B cell (primary cell): ENCODE results near the gene KRT79. TPM values are rescaled to one million over a fixed set of nuclear protein-coding genes. Genes with fewer than 3 reads are reported as not detected.

Experiments
- ATAC-seq: fragments of 200-7000 bp; cut with Tn5 transposase; one replicate; pipeline ENCODE4 v1.10.0; 2021; ENCODE audit warnings: low read depth, mild to moderate bottlenecking, moderate number of reproducible peaks, moderate library complexity
- CTCF ChIA-PET: fragments of 350-600 bp; sonication (Branson Sonifier 250); formaldehyde crosslinking; loops from one replicate; lab custom pipeline; 2021; ENCODE audit warnings: antibody characterized with exemption, inconsistent platforms; lab: Charles Lee
- POLR2A ChIA-PET: fragments of 350-600 bp; sonication (Branson Sonifier 250); formaldehyde crosslinking; loops from one replicate; lab custom pipeline; 2021; ENCODE audit warnings: antibody characterized with exemption; lab: Charles Lee
- DNase-seq: peaks from one replicate; pipeline ENCODE4 v3.0.0; 2013
- H2AFZ ChIP-seq: 2 replicates; pipeline ENCODE4 v1.6.1; 2012; ENCODE audit warnings: mild to moderate bottlenecking, low read depth, low read length; ENCODE audit not compliant: insufficient read depth, poor library complexity, severe bottlenecking
- H3K27ac ChIP-seq, 2 donors: 1 replicate in 1 of 2; 2 replicates in 1 of 2; pipeline ENCODE4 v1.5.1; 2012 to 2013; ENCODE audit warnings: low read length in 2 of 2, mild to moderate bottlenecking in 2 of 2, moderate library complexity in 1 of 2
- H3K27me3 ChIP-seq, 4 experiments: fragments of 200-600 bp in 1 of 4; sonication (generic) in 1 of 4; replicated peaks in 1 of 4; 1 replicate in 2 of 4; 2 replicates in 2 of 4; pipeline versions ENCODE4 v1.6.1 to v1.7.0; 2013 to 2016; ENCODE audit warnings: low read length in 3 of 4, mild to moderate bottlenecking in 2 of 4, mixed read lengths in 1 of 4, moderate library complexity in 1 of 4; ENCODE audit not compliant: insufficient read depth in 4 of 4, control insufficient read depth in 3 of 4; ENCODE audit errors: control extremely low read depth in 1 of 4
- H3K36me3 ChIP-seq, 2 experiments: replicated peaks in 1 of 2; 1 replicate in 1 of 2; 2 replicates in 1 of 2; pipeline versions ENCODE4 v1.6.1 to v1.7.1; 2013; ENCODE audit warnings: low read length in 1 of 2; ENCODE audit not compliant: insufficient read depth in 2 of 2, control insufficient read depth in 1 of 2; ENCODE audit errors: control extremely low read depth in 1 of 2, extremely low read depth in 1 of 2
- H3K4me1 ChIP-seq, 2 donors: fragments of 200-600 bp in 1 of 2; sonication (generic) in 1 of 2; 1 replicate in 1 of 2; 2 replicates in 1 of 2; pipeline versions ENCODE4 v1.5.1 to v1.6.1; 2013 to 2017; ENCODE audit warnings: low read length in 2 of 2; ENCODE audit not compliant: control insufficient read depth in 2 of 2, insufficient read depth in 2 of 2
- H3K4me2 ChIP-seq: replicated peaks from 2 replicates; pipeline ENCODE3; 2012; ENCODE audit warnings: mild to moderate bottlenecking, low read depth, low read length; ENCODE audit not compliant: poor library complexity, severe bottlenecking
- H3K4me3 ChIP-seq, 5 experiments: fragments of 200-600 bp in 1 of 5; sonication (generic) in 1 of 5; 1 replicate in 3 of 5; 2 replicates in 2 of 5; pipeline versions ENCODE4 v1.5.1 to v1.7.0; 2011 to 2016; ENCODE audit warnings: low read length in 4 of 5, mild to moderate bottlenecking in 4 of 5, low read depth in 2 of 5, control low read depth in 1 of 5, moderate library complexity in 1 of 5; ENCODE audit not compliant: insufficient read depth in 1 of 5; ENCODE audit errors: control extremely low read depth in 1 of 5, extremely low read depth in 1 of 5
- H3K79me2 ChIP-seq: fragments of 200-600 bp; sonication (generic); one replicate; pipeline ENCODE4 v1.6.0; 2016; ENCODE audit warnings: low read length; ENCODE audit not compliant: control insufficient read depth, insufficient read depth
- H3K9ac ChIP-seq: fragments of 200-600 bp; sonication (generic); 2 replicates; pipeline ENCODE4 v1.6.1; 2017; ENCODE audit warnings: mild to moderate bottlenecking, low read length, moderate library complexity
- H3K9me3 ChIP-seq, 3 donors: one replicate each; pipeline versions ENCODE4 v1.6.1 to v1.7.1; 2013; ENCODE audit warnings: low read length in 2 of 3; ENCODE audit not compliant: control insufficient read depth in 2 of 3, insufficient read depth in 1 of 3; ENCODE audit errors: control extremely low read depth in 1 of 3
- H4K20me1 ChIP-seq: 2 replicates; pipeline ENCODE4 v1.6.0; 2012; ENCODE audit warnings: mild to moderate bottlenecking, low read length; ENCODE audit not compliant: insufficient read depth, control insufficient read depth, poor library complexity, severe bottlenecking
- H3K27ac Mint-ChIP-seq: one replicate; pipeline ENCODE4 v1.8.0; 2021; ENCODE audit warnings: mixed read lengths
- H3K27me3 Mint-ChIP-seq: one replicate; pipeline ENCODE4 v1.8.0; 2021; ENCODE audit warnings: mixed read lengths
- H3K4me1 Mint-ChIP-seq: one replicate; pipeline ENCODE4 v1.8.0; 2021; ENCODE audit warnings: mixed read lengths
- H3K4me3 Mint-ChIP-seq: one replicate; pipeline ENCODE4 v1.8.0; 2021; ENCODE audit warnings: mixed read lengths
- H3K9me3 Mint-ChIP-seq: one replicate; pipeline ENCODE4 v1.8.0; 2022; ENCODE audit warnings: mixed read lengths; ENCODE audit not compliant: insufficient read depth
- EZH2 ChIP-seq: IDR thresholded peaks from 2 replicates; pipeline ENCODE4 v1.6.1; 2012; ENCODE audit warnings: borderline replicate concordance, low read depth, mild to moderate bottlenecking, moderate library complexity, low read length; ENCODE audit not compliant: insufficient read depth, poor library complexity, severe bottlenecking
- WGBS: methylation state at CpG from one replicate; pipeline ENCODE4 v1.1.5; 2013; ENCODE audit warnings: missing lambda C conversion rate; ENCODE audit not compliant: insufficient coverage; 5-methylcytosine and 5-hydroxymethylcytosine counted together
- intact Hi-C: fragments of 100-400 bp; cut with micrococcal nuclease; formaldehyde crosslinking; loops from one replicate; pipeline ENCODE4 v1.10.0; 2022
- polyA plus RNA-seq: library from polyadenylated mRNA; depleted of rRNA; stranded (reverse); fragments of >200 nt; gene quantifications from 2 replicates; pipeline ENCODE4 v1.2.3, GENCODE V29; 2012
- total RNA-seq, 2 donors: library from RNA; stranded (reverse); fragments of 120-200 nt in 1 of 2; gene quantifications; 1 replicate in 1 of 2; 2 replicates in 1 of 2; pipeline versions ENCODE4 v1.2.3 to v1.2.4, GENCODE V29; 2013 to 2022
- TF ChIP-seq, protein P1 (sequence below): fragments of 200-600 bp; IDR thresholded peaks from one replicate; pipeline ENCODE4 v1.8.0; 2022; ENCODE audit warnings: antibody characterized with exemption, mild to moderate bottlenecking

KRT79 gene
- total and polyA plus RNA-seq, 2 donors (not counting 1 experiment from before 2014, with no cell fraction given): not detected

DNA sequence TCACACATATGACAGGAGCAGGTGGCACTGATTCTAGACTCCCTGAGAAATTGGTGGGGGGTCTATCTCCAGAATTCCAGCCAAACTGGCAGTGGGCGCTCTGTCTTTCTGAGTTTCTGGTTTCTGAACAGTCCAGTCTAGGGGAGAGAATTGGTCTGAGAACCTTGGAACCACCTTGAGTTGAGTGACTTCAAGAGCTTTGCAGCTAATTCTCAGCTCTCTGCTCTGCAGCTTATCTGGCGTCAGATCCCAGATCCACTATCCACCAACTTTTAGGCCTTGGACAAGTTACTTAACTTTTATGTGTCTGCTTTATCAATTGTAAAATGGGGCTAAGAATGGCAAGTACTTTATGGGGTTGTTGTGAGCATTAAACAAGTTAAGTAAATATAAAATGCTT, 55.3 kb downstream of the KRT79 start:
- 60% methylated on average over 1 of the region's 2 CpGs for WGBS
- TF ChIP-seq EZH2: no peak
- TF ChIP-seq, protein P1, sequence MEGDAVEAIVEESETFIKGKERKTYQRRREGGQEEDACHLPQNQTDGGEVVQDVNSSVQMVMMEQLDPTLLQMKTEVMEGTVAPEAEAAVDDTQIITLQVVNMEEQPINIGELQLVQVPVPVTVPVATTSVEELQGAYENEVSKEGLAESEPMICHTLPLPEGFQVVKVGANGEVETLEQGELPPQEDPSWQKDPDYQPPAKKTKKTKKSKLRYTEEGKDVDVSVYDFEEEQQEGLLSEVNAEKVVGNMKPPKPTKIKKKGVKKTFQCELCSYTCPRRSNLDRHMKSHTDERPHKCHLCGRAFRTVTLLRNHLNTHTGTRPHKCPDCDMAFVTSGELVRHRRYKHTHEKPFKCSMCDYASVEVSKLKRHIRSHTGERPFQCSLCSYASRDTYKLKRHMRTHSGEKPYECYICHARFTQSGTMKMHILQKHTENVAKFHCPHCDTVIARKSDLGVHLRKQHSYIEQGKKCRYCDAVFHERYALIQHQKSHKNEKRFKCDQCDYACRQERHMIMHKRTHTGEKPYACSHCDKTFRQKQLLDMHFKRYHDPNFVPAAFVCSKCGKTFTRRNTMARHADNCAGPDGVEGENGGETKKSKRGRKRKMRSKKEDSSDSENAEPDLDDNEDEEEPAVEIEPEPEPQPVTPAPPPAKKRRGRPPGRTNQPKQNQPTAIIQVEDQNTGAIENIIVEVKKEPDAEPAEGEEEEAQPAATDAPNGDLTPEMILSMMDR: no peak
- no peak overlapping the region for H3K4me3 ChIP-seq
- H3K9me3 ChIP-seq: peaks cover 0 to 2% (median 0%) of the 10 kb centered on the region in 3 donors
- no peak overlapping the region for H3K27ac ChIP-seq
- Mint-ChIP-seq H3K4me3 (no peak overlapping the region), H3K27me3 (peaks cover 35% of the 10 kb centered on the region), H3K27ac (no peak overlapping the region), H3K4me1 (no peaks in the 10 kb centered on the region), H3K9me3 (no peaks in the 10 kb centered on the region)
- ATAC-seq: no peak
- H3K4me2 ChIP-seq: no peak overlapping the region
- peaks cover 0 to 3% (median 0%) of the 10 kb centered on the region in 4 experiments for H3K27me3 ChIP-seq
- no peak for DNase-seq
- H2AFZ ChIP-seq: no peak overlapping the region
- POLR2A ChIA-PET: no interaction called here
- no peaks in the 10 kb centered on the region for H3K79me2 ChIP-seq
- no peak overlapping the region for H3K9ac ChIP-seq
- no peaks in the 10 kb centered on the region for H4K20me1 ChIP-seq
- no peaks in the 10 kb centered on the region for H3K36me3 ChIP-seq
- CTCF ChIA-PET: no interaction called here
- H3K4me1 ChIP-seq: no peaks in the 10 kb centered on the region
- intact Hi-C loops: no loop called here

DNA sequence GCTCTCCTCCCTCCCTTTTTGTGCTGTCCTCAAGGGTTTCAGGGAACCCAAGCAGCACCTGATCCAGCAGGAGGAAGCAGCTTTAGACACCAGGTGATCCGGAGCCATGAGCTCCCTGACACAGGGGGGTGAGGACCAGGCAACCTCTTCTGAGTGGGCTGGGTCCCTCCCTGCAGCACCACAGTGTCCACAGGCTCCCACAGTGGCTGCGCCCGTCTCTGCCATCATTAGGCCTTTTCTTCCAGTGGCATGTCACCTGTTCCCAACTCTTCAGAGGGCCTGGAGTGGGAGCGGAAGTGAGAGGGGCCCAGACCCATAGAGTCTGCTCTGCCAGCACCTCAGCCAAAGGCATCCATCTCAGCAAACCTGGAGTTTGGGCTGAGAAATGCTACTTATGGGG, 56.5 kb downstream of the KRT79 start:
- Histone ChIP-seq H3K27ac (no peak overlapping the region), H3K36me3 (no peaks in the 10 kb centered on the region), H3K4me2 (no peak overlapping the region), H3K9me3 (peaks cover 0 to 2% (median 0%) of the 10 kb centered on the region in 3 donors), H3K4me1 (no peaks in the 10 kb centered on the region), H3K4me3 (no peak overlapping the region), H4K20me1 (no peaks in the 10 kb centered on the region), H2AFZ (no peak overlapping the region), H3K79me2 (no peaks in the 10 kb centered on the region), H3K9ac (no peak overlapping the region), H3K27me3 (peaks cover 0 to 3% (median 0%) of the 10 kb centered on the region in 4 experiments)
- ATAC-seq: no peak
- Mint-ChIP-seq H3K27ac (no peak overlapping the region), H3K27me3 (peaks cover 32% of the 10 kb centered on the region), H3K4me1 (no peaks in the 10 kb centered on the region), H3K4me3 (no peak overlapping the region), H3K9me3 (no peaks in the 10 kb centered on the region)
- ChIA-PET CTCF (no interaction called here), POLR2A (no interaction called here)
- 84% methylated on average over 4 of the region's 4 CpGs for WGBS
- TF ChIP-seq, protein P1: no peak
- TF ChIP-seq EZH2: no peak
- intact Hi-C loops: no loop called here
- no peak for DNase-seq
